Fibroblast of skin of abdomen (primary cell): ENCODE results near the gene MRPL20.
"Not testable (repeated sequence)": the region's sequence is repeated elsewhere in the genome, so short reads cannot be mapped to it uniquely, and the experiment has no call there.

Experiments used
- DNase-seq: peaks from one replicate; pipeline ENCODE4 v3.0.0-alpha.2; 2013

Gene MRPL20

GRCh38 chr1:1403653-1404052, 3.4 kb downstream of the MRPL20 start:
- no peak for DNase-seq

GRCh38 chr1:1402901-1403392, 4.1 kb downstream of the MRPL20 start:
- not testable (repeated sequence) for DNase-seq

- peak; percentile 47 for DNase-seq
Observed at GRCh38 chr1:1402072-1402900, 4.8 kb downstream of the MRPL20 start.

GRCh38 chr1:1401457-1402010, 5.6 kb downstream of the MRPL20 start:
- no peak for DNase-seq

- no peak for DNase-seq
Observed at GRCh38 chr1:1400576-1401456, 6.3 kb downstream of the MRPL20 start.

GRCh38 chr1:1399872-1400575, 7.1 kb downstream of the MRPL20 start:
- no peak for DNase-seq

GRCh38 chr1:1399187-1399871, 7.8 kb downstream of the MRPL20 start, which contains the start of gene CCNL2:
Gene CCNL2 (minus strand): TSS chr1:1399335. CDS start chr1:1399306, 29 bp downstream.
- DNase-seq = peak; percentile 98

GRCh38 chr1:1398677-1399186, 8.4 kb downstream of the MRPL20 start:
- DNase-seq = no peak

- no peak for DNase-seq
Observed at GRCh38 chr1:1397839-1398523, 9.1 kb downstream of the MRPL20 start.

- no peak for DNase-seq
Observed at GRCh38 chr1:1395166-1395565, 11.9 kb downstream of the MRPL20 start.

- DNase-seq = no peak
Observed at GRCh38 chr1:1394116-1394515, 13.0 kb downstream of the MRPL20 start.

GRCh38 chr1:1393428-1393827, 13.7 kb downstream of the MRPL20 start:
- no peak for DNase-seq

- DNase-seq = no peak
Observed at GRCh38 chr1:1393014-1393413, 14.1 kb downstream of the MRPL20 start.

- no peak for DNase-seq
Observed at GRCh38 chr1:1391225-1391624, 15.9 kb downstream of the MRPL20 start.

GRCh38 chr1:1390675-1391074, 16.4 kb downstream of the MRPL20 start:
- no peak for DNase-seq

- no peak for DNase-seq
Observed at GRCh38 chr1:1388078-1388472, 19.0 kb downstream of the MRPL20 start.

GRCh38 chr1:1387098-1388077, 19.7 kb downstream of the MRPL20 start:
- DNase-seq = no peak

GRCh38 chr1:1385931-1386330, 21.2 kb downstream of the MRPL20 start:
- no peak for DNase-seq

- not testable (repeated sequence) for DNase-seq
Observed at GRCh38 chr1:1385339-1385738, 21.8 kb downstream of the MRPL20 start.

- no peak for DNase-seq
Observed at GRCh38 chr1:1381294-1381693, 25.8 kb downstream of the MRPL20 start.
